ENCODE data around the gene SOX11.

GRCh38 chr2:5696945-5697521 is 4.8 kb downstream of the SOX11 start:
- TF ChIP-seq CTCF (conservative IDR thresholded peaks at IDR 0.05; ENCODE audit: low read length) (no peak), EZH2phosphoT487 (IDR thresholded peaks at IDR 0.05; ENCODE audit: borderline replicate concordance) (no peak)
